KMS-11 (cell line): ENCODE measurements around the gene ZSCAN26.
A peak's percentile ranks its signal among the peaks of the same experiment; 100 is the strongest.
"Not testable (repeated sequence)": the region's sequence is repeated elsewhere in the genome, so short reads cannot be mapped to it uniquely, and the experiment has no call there.

Experiments used
- H2AFZ ChIP-seq: fragments of 200-600 bp; sonication (generic); 2 replicates; pipeline ENCODE4 v1.6.1; 2016; ENCODE audit warnings: antibody characterized with exemption, mixed run types, low read depth
- H3K27ac ChIP-seq: fragments of 200-600 bp; sonication (generic); 2 replicates; pipeline ENCODE4 v1.6.1; 2016; ENCODE audit warnings: mild to moderate bottlenecking, mixed run types
- H3K27me3 ChIP-seq: fragments of 200-600 bp; sonication (generic); 2 replicates; pipeline ENCODE4 v1.6.1; 2017; ENCODE audit warnings: mild to moderate bottlenecking, low read depth, mixed run types, moderate library complexity; ENCODE audit not compliant: insufficient read depth
- H3K36me3 ChIP-seq: fragments of 200-600 bp; sonication (generic); 2 replicates; pipeline ENCODE4 v1.6.1; 2017; ENCODE audit warnings: mild to moderate bottlenecking, mixed run types; ENCODE audit not compliant: insufficient read depth
- H3K4me1 ChIP-seq: fragments of 200-600 bp; sonication (generic); 2 replicates; pipeline ENCODE4 v1.6.1; 2016; ENCODE audit warnings: mild to moderate bottlenecking, low read depth, mixed run types; ENCODE audit not compliant: poor library complexity, severe bottlenecking
- H3K4me2 ChIP-seq: fragments of 200-600 bp; sonication (generic); 2 replicates; pipeline ENCODE4 v1.7.0; 2016; ENCODE audit warnings: mild to moderate bottlenecking, mixed run types
- H3K4me3 ChIP-seq: fragments of 200-600 bp; sonication (generic); IDR thresholded peaks from 2 replicates; pipeline ENCODE4 v1.6.1; 2017; ENCODE audit warnings: low read depth, low read length, mixed read lengths; ENCODE audit not compliant: insufficient read depth
- H3K79me2 ChIP-seq: fragments of 200-600 bp; sonication (generic); 2 replicates; pipeline ENCODE4 v1.6.1; 2016; ENCODE audit warnings: low read depth, mixed run types; ENCODE audit not compliant: insufficient read depth
- H3K9ac ChIP-seq: fragments of 200-600 bp; sonication (generic); 2 replicates; pipeline ENCODE4 v1.6.1; 2016; ENCODE audit warnings: mild to moderate bottlenecking, mixed run types
- H4K20me1 ChIP-seq: fragments of 200-600 bp; sonication (generic); 2 replicates; pipeline ENCODE4 v1.6.1; 2016; ENCODE audit warnings: mild to moderate bottlenecking, mixed run types; ENCODE audit not compliant: insufficient read depth
- CTCF ChIP-seq: fragments of 200-600 bp; sonication (generic); conservative IDR thresholded peaks from 2 replicates; pipeline ENCODE4 v1.6.1; 2017; ENCODE audit warnings: low read depth, mild to moderate bottlenecking, antibody characterized with exemption, low read length, moderate library complexity, mixed read lengths

The ZSCAN26 gene

GRCh38 chr6:28295326-28295725, 28.4 kb downstream of the ZSCAN26 start:
- no peak for TF ChIP-seq CTCF
- peaks cover 34% of the 10 kb centered on the region for H3K4me1 ChIP-seq
- no peaks in the 10 kb centered on the region; the same call in 1 of the 2 replicates for H3K27me3 ChIP-seq
- no peak overlapping the region for H3K4me3 ChIP-seq
- no peaks in the 10 kb centered on the region for H3K79me2 ChIP-seq
- H3K36me3 ChIP-seq: no peaks in the 10 kb centered on the region
- no peak overlapping the region for H3K9ac ChIP-seq
- H3K27ac ChIP-seq: no peak overlapping the region
- H2AFZ ChIP-seq: no peak overlapping the region
- peak overlapping the region; percentile 63 for H3K4me2 ChIP-seq
- H4K20me1 ChIP-seq: no peaks in the 10 kb centered on the region

- Histone ChIP-seq H3K4me1 (peaks cover 34% of the 10 kb centered on the region), H3K79me2 (no peaks in the 10 kb centered on the region), H3K4me3 (no peak overlapping the region), H3K27me3 (no peaks in the 10 kb centered on the region; the same call in 1 of the 2 replicates), H3K9ac (no peak overlapping the region), H3K4me2 (peak overlapping the region; percentile 63; the same call in 1 of the 2 replicates), H4K20me1 (no peaks in the 10 kb centered on the region), H2AFZ (no peak overlapping the region), H3K27ac (no peak overlapping the region), H3K36me3 (no peaks in the 10 kb centered on the region)
- no peak for TF ChIP-seq CTCF
Measured at GRCh38 chr6:28296520-28297060, 29.6 kb downstream of the ZSCAN26 start.

- Histone ChIP-seq H3K36me3 (no peaks in the 10 kb centered on the region), H3K27ac (no peak overlapping the region), H3K9ac (no peak overlapping the region), H3K4me2 (no peak overlapping the region), H3K27me3 (no peaks in the 10 kb centered on the region), H4K20me1 (no peaks in the 10 kb centered on the region), H3K4me1 (no peaks in the 10 kb centered on the region), H3K79me2 (no peaks in the 10 kb centered on the region), H2AFZ (no peak overlapping the region), H3K4me3 (no peak overlapping the region)
- no peak for TF ChIP-seq CTCF
Measured at GRCh38 chr6:28303570-28303969, 36.6 kb downstream of the ZSCAN26 start.

- not testable (repeated sequence) for H3K9ac ChIP-seq, H3K79me2 ChIP-seq, H3K36me3 ChIP-seq, H3K4me1 ChIP-seq, H2AFZ ChIP-seq, H3K4me3 ChIP-seq, H4K20me1 ChIP-seq, H3K4me2 ChIP-seq, H3K27me3 ChIP-seq, H3K27ac ChIP-seq
Measured at GRCh38 chr6:28306363-28306762, 39.4 kb downstream of the ZSCAN26 start.

- Histone ChIP-seq H3K4me1 (no peaks in the 10 kb centered on the region), H3K36me3 (no peaks in the 10 kb centered on the region), H4K20me1 (no peaks in the 10 kb centered on the region), H3K27me3 (no peaks in the 10 kb centered on the region), H2AFZ (no peak overlapping the region), H3K4me2 (no peak overlapping the region), H3K4me3 (no peak overlapping the region), H3K27ac (no peak overlapping the region), H3K79me2 (no peaks in the 10 kb centered on the region), H3K9ac (no peak overlapping the region)
- TF ChIP-seq CTCF: no peak
Measured at GRCh38 chr6:28311139-28311823, 44.3 kb downstream of the ZSCAN26 start.
